ENCODE results near the gene KLF7.

KLF7 gene

DNA sequence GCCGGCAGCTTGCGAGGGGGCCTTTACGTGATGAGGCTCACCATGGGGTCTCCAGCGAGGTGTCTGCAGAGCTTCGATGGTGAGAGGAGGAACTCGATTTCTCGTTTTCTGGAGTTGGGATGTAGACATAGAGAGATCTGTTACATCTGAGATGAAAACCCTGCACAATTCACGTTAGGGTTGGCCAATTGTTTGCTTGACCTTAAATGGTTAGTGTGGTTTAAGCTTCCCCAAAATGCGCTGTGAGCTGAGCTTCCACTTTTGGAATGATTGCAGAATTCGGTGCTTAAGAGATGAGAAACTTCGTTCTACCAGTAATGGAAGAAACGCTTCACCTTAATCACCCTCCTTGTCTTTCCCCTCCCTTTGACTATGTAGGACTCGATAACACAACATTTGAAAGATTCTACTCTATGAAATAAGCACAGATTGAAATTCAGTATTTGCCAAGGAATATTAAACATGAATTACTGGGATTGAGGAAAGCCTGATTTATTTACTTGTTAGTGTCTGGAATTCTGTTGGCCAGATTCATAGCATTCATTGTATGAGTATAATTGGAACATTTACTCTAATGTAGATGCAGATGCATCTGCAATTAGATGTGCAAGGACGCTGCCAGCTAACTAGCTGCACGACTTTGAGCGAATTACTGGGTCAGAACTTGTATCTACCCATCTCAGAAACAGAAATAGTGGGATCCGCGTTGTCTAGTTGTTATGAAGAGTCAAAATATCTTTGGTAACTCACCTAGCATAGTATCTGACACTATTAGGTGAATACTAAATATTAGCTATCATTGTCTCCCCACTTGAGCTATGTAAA, 1.6 kb upstream of the KLF7 start:
- DNase-seq (ENCODE audit: low read depth in 4 of 4, low spot score in 1 of 4) = no peak

DNA sequence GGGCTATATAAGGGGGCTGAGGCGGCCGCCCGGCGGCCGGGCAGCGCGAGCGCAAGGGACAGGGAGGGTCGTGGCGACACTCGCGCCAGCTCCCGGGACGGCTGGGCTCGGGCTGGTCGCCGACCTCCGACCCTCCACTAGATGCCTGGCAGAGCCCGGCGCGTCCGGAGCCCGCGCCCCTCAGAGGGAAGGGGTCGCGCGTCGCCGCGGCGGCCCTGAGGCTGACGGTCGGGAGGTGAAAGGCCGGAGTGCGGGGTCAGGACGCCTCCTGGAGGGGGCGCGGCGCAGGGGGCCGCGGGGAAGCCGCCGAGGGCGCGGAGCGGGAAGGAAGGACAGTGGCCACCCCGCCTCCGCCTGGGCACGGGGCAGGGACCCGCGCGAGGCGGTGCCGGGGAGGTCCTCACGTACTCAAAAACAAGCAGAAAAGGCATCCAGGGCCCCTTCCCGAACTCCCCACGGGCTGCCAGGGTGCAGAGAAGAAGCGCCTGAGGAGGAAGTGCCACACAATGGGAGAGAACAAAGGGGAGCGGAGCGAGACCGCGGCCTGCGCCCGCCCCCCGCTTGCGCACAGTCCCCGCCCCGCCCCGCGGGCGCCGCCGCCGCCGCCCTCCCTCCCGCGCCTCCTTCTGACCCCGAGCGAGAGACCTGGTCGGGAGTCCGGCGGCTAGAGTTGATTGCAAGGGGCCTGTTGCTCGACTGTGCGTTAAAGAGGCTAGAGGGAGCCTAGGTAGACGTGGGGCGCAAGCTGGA, 776 bp upstream of the KLF7 start:
- DNase-seq (ENCODE audit: low read depth in 4 of 4, low spot score in 1 of 4) = peak in 2 of 4 experiments; percentile 36 to 42

DNA sequence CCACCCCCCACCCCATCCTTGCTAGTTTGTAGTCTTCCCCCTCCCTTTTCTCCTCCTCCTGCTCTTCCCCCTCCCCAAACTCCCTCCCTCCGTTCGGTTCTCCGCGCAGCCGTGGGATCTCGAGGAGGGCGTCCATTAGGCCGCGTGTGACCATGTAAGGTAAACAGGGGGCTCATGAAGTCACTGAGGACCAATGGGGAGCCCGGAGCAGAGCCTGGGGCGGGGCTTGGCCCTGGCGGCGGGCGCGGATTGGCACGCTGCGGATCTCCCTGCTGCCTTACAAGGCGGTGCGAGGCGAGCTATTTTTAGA, 246 bp upstream of the KLF7 start:
- peak; percentile 78 to 94 (median 87) for DNase-seq (ENCODE audit: low read depth in 4 of 4, low spot score in 1 of 4)

DNA sequence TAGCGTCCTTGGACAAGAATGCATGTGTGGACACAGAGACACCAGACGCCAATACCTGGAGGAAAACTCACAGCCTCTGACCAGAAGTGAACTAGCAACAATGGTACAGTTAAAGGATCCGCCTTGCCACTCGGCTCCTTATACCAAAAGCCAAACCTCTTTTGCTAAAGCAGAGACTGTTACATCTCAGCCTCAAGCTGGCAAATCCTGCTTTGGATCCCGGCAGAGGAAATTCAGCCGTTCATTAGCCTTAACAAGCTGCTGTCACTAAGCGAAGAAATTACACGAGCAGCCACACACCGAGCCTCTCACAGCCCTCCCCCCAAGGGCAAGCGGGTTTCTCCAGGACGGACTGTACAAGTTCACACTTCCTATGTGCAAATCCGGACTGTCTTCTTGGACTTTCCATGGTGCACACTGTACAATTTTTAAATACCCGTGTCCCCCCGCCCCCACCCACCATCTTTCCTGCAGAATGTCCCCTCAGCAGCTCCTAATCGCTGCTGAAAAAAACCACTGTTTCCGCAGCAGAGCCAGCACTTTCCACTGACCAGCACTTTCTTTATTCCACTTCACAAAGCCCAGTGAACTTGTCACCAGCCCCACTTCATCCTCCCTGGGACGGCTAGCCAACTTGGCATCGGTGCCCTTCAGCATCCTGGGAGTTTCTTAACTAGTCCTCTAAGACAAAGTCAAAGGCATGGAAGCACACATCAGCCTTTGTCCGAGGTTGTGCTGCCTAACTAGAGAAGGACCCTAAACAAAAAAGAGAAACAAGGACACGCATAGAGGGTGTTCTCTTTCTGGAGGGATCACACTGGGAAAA, 1.5 kb downstream of the KLF7 start:
- no peak for DNase-seq (ENCODE audit: low read depth in 4 of 4, low spot score in 1 of 4)

DNA sequence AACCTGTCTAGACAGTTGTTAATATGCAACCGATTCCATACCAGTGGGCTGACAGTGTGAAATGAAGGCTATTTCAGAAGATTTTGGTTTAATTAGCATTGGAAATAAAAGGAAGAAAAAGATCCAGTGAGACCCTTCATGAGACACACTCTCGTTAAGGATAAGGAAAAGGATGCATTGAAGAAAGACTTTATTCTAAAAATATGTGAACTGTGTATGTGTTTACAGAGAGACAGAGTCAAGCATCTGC, 2.1 kb downstream of the KLF7 start:
- DNase-seq (ENCODE audit: low read depth in 4 of 4, low spot score in 1 of 4) = no peak

DNA sequence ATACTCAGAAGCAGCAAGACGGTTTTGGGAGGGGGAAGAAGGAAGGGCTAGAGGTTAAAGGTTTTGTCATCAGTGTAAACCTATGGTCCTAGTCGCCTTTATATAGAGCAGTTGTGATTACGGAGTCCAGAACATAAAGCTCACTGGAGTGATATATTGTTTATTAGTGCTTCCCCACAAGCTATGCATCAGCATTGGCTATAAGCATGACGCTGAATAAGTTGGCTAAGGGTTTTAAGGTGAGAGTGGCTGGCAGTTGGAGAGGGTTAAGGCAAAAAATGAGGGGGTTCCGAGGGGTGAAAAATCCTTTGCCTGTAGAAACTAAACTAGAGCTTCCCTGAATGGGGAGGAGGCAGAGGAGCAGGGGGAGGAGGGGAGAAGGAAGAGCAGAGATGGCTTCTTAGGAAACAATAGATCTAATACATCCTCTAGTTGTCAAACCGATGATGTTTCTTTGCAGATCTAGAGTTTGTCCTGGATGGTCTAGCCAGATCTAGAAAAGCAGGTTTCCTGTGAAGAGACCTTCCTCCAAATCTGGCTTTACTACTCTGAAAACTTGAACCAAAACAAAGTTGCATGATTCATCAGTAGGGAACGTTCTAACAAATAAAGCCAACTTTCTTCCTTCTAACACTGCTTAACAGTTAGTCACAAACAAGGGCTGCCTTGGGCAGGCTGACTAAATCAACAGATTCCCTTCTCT, 2.5 kb downstream of the KLF7 start:
- DNase-seq (ENCODE audit: low read depth in 4 of 4, low spot score in 1 of 4) = no peak

DNA sequence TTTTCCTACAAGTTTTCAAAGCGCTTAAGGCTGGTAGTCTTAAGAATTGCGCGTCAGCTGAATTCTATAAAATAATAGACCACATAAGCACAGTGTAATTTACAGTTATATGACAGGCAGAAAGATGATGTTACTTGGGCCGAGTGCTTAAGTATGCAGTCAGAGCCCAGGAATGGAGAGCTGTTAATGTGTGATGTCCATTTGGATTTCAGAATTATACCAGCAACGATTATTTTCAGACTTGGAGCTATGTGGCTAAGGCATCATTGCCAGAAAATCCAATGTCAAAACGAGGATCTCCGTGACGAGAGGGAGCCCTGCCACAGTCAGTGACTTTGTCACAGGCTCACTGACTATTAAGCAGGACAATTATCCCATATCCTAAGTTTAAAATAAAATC, 3.4 kb downstream of the KLF7 start:
- no peak for DNase-seq (ENCODE audit: low read depth in 4 of 4, low spot score in 1 of 4)

DNA sequence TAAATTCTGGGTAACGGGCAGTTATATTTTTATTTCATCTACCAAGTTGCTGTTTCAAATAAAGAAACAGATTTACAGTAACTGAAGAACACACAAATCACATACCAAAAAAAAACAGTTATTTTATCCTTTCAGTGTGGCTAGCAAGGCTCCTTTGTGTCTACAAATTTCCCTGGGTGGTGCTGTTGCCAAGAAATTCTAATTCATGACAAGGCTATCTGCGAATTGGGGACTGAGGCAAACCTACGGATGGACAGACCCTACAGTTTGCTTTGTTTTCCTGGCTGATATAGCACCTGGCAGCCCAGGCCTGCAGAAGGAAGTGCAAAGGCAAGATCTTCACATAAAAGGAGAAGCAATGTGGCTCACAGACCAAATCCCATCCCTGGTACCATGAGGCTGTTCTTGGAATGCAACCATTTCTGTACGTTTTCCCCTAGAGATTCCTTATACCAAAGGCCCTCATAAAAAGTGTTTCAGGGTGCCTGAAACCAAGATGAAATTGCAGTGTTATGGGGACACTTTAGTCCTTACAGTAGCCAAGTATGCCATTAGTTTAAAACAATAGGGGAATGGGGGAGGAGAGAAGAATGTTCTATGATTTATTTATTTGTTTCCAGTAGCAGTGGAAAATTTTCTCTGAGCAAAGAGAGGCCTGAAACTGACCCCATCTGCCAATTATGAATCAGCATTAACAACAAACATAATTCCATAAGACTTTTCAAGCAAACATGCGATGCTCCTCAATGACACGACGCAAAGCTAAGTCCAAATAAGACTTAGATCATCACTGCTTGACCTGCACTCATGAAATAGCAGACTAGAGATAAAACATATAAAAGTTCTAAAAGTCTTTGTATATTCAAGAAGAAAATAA, 4.3 kb downstream of the KLF7 start:
- DNase-seq (ENCODE audit: low read depth in 4 of 4, low spot score in 1 of 4) = no peak

DNA sequence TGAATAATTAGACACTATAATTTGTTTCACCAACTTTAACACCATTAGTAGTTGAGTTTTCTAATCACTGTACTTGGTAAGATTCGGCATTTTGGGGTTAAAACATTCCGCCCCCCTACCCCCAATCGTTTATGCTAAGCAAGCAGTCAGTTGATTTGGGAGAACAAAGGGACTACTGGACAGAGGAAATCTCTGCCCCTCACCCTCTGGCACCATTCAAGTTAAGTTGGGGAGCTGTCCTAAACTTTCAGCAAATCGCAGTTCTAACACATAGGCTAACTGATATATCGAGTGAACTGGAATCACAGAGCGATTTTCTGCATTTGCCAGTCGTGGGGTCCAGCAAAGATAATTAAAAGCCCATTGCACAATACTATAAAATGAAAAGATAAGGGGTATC, 5.6 kb downstream of the KLF7 start:
- DNase-seq (ENCODE audit: low read depth in 4 of 4, low spot score in 1 of 4) = no peak

DNA sequence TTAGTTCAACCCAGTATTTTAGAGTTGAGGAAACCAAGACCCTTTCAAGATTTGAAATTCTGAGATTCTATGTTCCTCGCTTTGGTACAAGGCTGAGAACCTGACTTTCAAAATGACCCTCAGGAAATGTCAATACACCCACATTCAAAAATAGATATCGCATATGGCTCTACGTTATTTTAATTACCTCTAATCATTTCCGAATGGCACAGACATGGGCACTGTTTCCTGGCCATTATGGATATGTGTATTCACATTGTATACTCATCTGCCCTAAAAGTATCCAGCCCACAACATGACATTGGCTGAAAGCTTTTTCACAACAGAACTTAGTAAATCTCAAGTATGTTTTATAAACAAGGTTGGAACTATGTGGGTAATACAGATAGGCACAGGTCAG, 6.7 kb downstream of the KLF7 start:
- DNase-seq (ENCODE audit: low read depth in 4 of 4, low spot score in 1 of 4) = no peak

DNA sequence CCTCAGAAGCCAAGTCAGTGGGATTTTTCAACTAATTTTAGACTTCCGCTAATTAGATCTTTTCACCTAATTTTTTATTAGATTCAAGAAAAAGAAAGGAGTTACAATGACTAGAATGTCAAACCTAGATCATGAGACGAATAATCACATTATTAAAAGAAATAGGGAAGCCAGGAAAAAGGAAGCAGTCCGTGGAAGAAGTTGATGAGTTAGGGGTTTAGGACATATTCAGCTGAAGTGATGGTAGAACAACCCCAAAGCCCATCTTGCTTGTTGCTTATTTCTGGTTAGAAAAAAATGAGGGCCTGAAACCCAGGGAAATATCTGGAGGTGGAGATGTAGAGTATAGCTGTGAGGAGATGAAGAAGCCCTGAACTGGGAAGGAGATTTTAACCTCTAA, 8.0 kb downstream of the KLF7 start:
- no peak for DNase-seq (ENCODE audit: low read depth in 4 of 4, low spot score in 1 of 4)

DNA sequence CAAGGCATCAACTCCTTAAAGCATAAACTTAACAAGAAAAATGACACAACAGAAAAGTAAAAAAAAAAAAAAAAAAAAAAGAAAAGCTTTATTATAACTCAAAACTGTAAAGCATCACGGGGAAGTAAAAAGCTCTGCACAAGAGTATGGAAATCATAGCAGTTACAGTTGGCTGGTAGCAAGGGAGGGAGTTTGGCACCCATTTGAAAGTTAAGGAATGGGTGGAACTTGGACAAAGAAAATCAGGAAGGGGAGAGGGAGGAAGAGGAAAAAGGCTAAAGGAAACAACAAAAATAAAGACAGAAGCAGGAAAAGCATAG, 8.6 kb downstream of the KLF7 start:
- no peak for DNase-seq (ENCODE audit: low read depth in 4 of 4, low spot score in 1 of 4)

DNA sequence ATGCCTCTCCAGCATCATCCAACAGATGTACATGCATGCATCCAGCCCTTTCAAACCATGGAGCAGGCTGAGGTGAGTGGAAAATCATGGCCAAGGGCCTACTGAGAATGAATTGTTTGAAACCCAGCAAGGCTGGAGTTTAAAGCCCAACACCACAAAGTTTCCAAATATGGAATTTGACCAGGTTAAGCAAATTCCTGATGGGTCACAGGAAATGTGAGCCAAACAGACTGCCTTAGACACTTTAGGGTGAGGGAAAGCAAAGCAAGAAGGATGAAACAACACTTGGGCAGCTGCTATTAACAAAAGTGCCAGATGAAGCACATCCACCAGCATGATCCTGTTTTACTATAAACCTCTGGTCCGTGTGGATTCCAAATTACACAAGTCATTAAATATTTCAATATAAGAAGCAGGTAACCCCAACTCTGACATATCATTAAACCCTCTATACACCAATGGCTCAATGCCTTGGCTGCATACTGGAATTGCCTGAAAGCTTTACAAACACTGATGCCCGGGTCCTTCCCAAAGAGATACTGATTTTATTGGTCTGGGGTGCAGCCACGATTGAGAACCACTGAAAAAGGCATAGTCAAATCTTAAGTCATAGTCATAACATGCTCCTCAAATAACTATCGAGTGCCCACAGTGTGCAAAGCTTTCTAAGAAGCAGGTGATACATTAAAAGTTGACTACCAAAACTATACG, 9.1 kb downstream of the KLF7 start:
- DNase-seq (ENCODE audit: low read depth in 4 of 4, low spot score in 1 of 4) = no peak

DNA sequence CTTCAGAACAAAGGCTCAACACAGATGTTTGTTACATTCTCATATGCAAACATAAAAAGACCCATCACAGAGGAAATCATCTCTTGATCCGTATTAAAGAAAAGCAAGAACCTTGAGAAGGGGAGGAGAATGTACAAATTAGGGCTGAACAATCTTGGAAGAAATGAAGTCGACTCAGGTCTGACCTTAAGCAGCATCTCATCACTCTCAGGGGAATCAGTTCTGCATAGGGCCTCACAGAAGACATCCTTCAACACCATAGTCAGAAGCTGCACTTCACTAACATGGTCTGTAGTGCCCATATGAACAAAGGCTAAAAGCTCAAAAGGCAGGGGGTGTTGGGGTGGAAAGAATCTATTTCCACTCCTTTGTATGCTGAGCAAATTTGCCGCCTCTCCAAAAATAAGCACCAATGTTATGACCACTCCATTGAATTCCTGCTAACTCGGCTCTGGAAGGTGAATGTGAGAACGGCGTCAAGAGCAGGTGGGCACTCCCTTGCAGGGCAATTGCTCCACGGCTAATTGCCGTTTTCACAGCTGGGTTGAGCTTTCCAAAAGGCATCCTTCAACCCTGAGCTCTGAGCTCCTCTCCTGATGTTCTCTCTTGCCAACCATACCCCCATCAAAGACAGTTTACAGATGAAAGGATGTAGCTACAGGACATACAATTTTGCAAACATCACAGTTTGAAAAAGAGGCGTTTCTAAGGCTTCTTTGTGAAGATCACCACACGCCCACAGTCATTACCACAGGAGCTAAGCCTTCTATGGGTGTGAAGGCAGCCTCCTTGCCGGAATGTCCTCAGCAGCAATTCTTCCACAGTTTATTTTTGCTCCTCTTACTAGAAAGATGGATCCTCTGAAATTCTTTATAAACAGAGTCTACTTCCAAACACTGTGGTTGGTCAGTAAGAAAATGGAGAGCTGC, 10.0 kb downstream of the KLF7 start:
- DNase-seq (ENCODE audit: low read depth in 4 of 4, low spot score in 1 of 4) = no peak

DNA sequence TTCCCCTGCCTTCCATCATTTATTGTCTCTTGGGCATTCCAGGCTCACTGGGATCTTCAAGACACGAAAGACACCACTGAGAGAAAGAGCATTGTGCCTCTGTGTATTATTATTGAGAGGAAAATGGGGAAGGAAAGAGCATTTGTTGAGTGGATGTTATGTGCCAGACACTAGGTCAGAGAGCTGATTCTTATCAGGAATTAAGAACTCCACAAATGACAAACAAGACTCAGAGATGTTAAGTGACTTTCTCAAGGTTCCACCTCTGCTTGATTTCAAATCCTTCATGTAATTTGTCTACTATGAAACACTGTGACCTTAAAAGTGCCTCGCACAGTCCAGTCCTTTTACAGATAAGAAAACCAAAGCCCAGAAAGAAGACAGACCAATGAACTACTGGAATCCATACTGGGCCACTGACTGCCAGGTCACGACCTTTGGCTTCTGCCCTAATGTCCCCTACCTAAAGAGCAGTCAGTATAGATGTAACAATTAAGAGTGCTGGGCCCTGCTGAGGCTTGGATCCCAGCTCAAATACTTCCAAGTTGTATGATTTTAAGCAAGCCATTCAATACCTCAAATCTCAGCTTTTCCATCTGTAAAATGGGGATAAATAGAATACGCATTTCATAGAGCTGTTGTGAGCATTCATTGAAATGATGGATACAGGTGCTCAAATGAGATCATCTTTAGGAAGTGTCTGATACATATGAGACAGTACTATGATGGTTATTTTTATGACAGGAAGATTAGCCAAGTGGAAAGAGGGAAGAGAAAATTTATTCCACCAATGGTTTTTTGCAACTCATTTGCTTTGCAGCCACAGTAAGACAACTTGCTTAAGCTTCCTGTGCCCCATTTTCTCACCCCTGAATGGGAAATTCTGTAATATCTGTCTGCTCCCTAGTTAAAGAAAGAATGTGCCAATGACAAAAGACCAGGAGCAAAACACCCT, 10.9 kb downstream of the KLF7 start:
- DNase-seq (ENCODE audit: low read depth in 4 of 4, low spot score in 1 of 4) = no peak

DNA sequence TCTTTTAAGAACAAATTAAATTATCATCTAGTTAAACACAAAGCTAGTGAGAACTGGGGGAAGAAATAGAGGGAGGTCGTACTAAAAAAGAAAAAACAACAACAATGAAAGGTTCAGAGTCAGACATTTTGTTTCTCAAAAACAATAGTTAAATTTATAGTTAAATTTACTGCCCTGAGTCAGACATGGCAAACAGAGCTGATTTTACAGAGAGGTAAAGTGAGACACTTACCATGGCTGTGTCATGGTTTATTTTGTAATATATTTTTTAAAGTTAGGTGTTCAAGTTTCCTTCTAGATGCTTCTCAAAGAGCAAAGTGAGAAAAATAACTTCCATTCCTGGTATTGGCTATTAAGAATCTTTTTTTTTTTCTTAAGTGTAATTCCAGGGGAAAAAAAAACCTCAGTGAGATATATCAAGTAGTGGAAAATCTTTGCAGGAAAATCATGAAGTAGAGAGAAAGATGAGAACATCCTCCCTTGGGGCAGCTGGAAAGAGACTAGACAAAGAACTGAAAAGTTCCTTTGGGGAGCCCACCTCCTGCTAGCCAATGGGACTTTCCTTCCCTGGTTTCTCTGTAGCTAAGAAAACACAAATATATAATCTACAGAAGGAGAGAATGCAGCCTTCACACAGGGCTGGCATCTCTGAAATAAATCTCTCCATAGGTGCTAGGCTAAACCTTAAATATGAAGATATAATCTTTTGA, 12.3 kb downstream of the KLF7 start:
- no peak for DNase-seq (ENCODE audit: low read depth in 4 of 4, low spot score in 1 of 4)

DNA sequence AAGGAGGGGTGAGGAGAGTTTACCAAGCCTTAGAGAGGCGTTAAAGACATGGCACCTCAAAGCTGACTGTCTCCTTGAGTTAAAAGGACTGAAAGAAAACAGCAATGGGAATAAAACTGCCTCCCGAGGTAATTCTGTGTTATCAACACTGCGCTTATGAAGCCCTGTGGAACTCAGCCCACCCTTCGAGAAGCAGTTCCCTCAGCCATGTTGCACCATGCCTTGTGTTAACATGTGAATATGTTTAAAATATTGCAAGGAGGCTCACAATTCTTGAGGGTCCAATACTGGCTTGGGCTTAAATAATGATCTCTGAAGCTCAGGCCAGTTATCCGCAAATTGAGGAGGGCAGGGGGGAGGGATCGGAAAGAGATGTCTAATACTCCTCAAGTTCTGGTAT, 14.7 kb downstream of the KLF7 start:
- no peak for DNase-seq (ENCODE audit: low read depth in 4 of 4, low spot score in 1 of 4)
